ENCODE results near the gene MGAT4A.

GRCh38 chr2:98751748-98752147 is 20.8 kb upstream of the MGAT4A start:
- no peak for TF ChIP-seq CTCF (IDR thresholded peaks at IDR 0.05; ENCODE audit: low read depth, low read length)
- no peak for TF ChIP-seq POLR2A (IDR thresholded peaks at IDR 0.05; ENCODE audit: extremely low read depth, insufficient read length)
